HEK293 (cell line): ENCODE data around the gene SART3.
A peak's percentile ranks its signal among the peaks of the same experiment; 100 is the strongest.

ENCODE experiments used
- BCL11B ChIP-seq: fragments of 450-650 bp; formaldehyde crosslinking; IDR thresholded peaks from 2 replicates; pipeline ENCODE4 v1.5.1; 2016; ENCODE audit warnings: low read depth, missing biosample characterization, missing genetic modification characterization
- EGR2 ChIP-seq: fragments of 450-650 bp; formaldehyde crosslinking; IDR thresholded peaks from 2 replicates; pipeline ENCODE4 v1.5.1; 2016; ENCODE audit warnings: low read depth, missing biosample characterization, missing genetic modification characterization
- GFI1B ChIP-seq: fragments of 450-650 bp; formaldehyde crosslinking; IDR thresholded peaks from 2 replicates; pipeline ENCODE4 v1.5.1; 2016; ENCODE audit warnings: missing biosample characterization, missing genetic modification characterization
- KLF16 ChIP-seq: fragments of 450-650 bp; formaldehyde crosslinking; IDR thresholded peaks from 2 replicates; pipeline ENCODE4 v1.5.1; 2017; ENCODE audit warnings: missing biosample characterization, missing genetic modification characterization
- MYNN ChIP-seq: fragments of 450-650 bp; formaldehyde crosslinking; IDR thresholded peaks from 2 replicates; pipeline ENCODE4 v1.5.1; 2016; ENCODE audit warnings: missing biosample characterization, missing genetic modification characterization, borderline replicate concordance
- OSR2 ChIP-seq: fragments of 450-650 bp; formaldehyde crosslinking; IDR thresholded peaks from 2 replicates; pipeline ENCODE4 v1.5.1; 2016; ENCODE audit warnings: missing biosample characterization, missing genetic modification characterization
- PRDM1 ChIP-seq: fragments of 450-650 bp; formaldehyde crosslinking; IDR thresholded peaks from 2 replicates; pipeline ENCODE4; 2016; ENCODE audit warnings: missing biosample characterization, missing genetic modification characterization
- TRIM28 ChIP-seq: IDR thresholded peaks from 2 replicates; pipeline ENCODE4 v1.6.1; 2011; ENCODE audit warnings: low read length, control low read depth, borderline replicate concordance
- ZBTB1 ChIP-seq: fragments of 450-650 bp; formaldehyde crosslinking; IDR thresholded peaks from 2 replicates; pipeline ENCODE4 v1.5.1; 2016; ENCODE audit warnings: missing biosample characterization, missing genetic modification characterization
- ZBTB21 ChIP-seq: fragments of 450-650 bp; formaldehyde crosslinking; IDR thresholded peaks from 2 replicates; pipeline ENCODE4 v1.5.1; 2017; ENCODE audit warnings: missing biosample characterization, missing genetic modification characterization
- ZNF174 ChIP-seq: fragments of 450-650 bp; formaldehyde crosslinking; IDR thresholded peaks from 2 replicates; pipeline ENCODE4 v1.5.0; 2017; ENCODE audit warnings: missing biosample characterization, mild to moderate bottlenecking, missing genetic modification characterization
- ZNF175 ChIP-seq: fragments of 450-650 bp; formaldehyde crosslinking; IDR thresholded peaks from 2 replicates; pipeline ENCODE4 v1.5.1; 2016; ENCODE audit warnings: missing biosample characterization, missing genetic modification characterization
- ZNF184 ChIP-seq: fragments of 450-650 bp; IDR thresholded peaks from 2 replicates; pipeline ENCODE4 v1.5.1; 2018; ENCODE audit warnings: missing biosample characterization, mild to moderate bottlenecking, missing genetic modification characterization
- ZNF2 ChIP-seq: fragments of 450-650 bp; formaldehyde crosslinking; IDR thresholded peaks from 2 replicates; pipeline ENCODE4 v1.5.1; 2016; ENCODE audit warnings: missing biosample characterization, missing genetic modification characterization
- ZNF221 ChIP-seq: fragments of 450-650 bp; formaldehyde crosslinking; IDR thresholded peaks from 2 replicates; pipeline ENCODE4 v1.5.1; 2017; ENCODE audit warnings: missing biosample characterization, missing genetic modification characterization, borderline replicate concordance
- ZNF302 ChIP-seq: fragments of 450-650 bp; formaldehyde crosslinking; IDR thresholded peaks from 2 replicates; pipeline ENCODE4 v1.5.1; 2016; ENCODE audit warnings: missing biosample characterization, missing genetic modification characterization, low read depth
- ZNF311 ChIP-seq: fragments of 450-650 bp; formaldehyde crosslinking; IDR thresholded peaks from 2 replicates; pipeline ENCODE4 v1.5.1; 2017; ENCODE audit warnings: missing biosample characterization, missing genetic modification characterization, borderline replicate concordance
- ZNF341 ChIP-seq: fragments of 450-650 bp; formaldehyde crosslinking; IDR thresholded peaks from 2 replicates; pipeline ENCODE4; 2016; ENCODE audit warnings: low read depth, missing biosample characterization, missing genetic modification characterization
- ZNF404 ChIP-seq: fragments of 450-650 bp; formaldehyde crosslinking; IDR thresholded peaks from 2 replicates; pipeline ENCODE4 v1.5.1; 2017; ENCODE audit warnings: missing biosample characterization, missing genetic modification characterization
- ZNF416 ChIP-seq: fragments of 450-650 bp; formaldehyde crosslinking; IDR thresholded peaks from 2 replicates; pipeline ENCODE4 v1.5.1; 2016; ENCODE audit warnings: missing biosample characterization, missing genetic modification characterization
- ZNF548 ChIP-seq: fragments of 450-650 bp; formaldehyde crosslinking; IDR thresholded peaks from 2 replicates; pipeline ENCODE4 v1.5.1; 2016; ENCODE audit warnings: missing biosample characterization, missing genetic modification characterization
- ZNF560 ChIP-seq: fragments of 450-650 bp; formaldehyde crosslinking; IDR thresholded peaks from 2 replicates; pipeline ENCODE4 v1.5.1; 2017; ENCODE audit warnings: missing biosample characterization, missing genetic modification characterization, borderline replicate concordance
- ZNF571 ChIP-seq: fragments of 450-650 bp; formaldehyde crosslinking; IDR thresholded peaks from 2 replicates; pipeline ENCODE4 v1.5.0; 2017; ENCODE audit warnings: missing biosample characterization, missing genetic modification characterization
- ZNF585B ChIP-seq: fragments of 450-650 bp; formaldehyde crosslinking; IDR thresholded peaks from 2 replicates; pipeline ENCODE4 v1.5.1; 2016; ENCODE audit warnings: missing biosample characterization, missing genetic modification characterization
- ZNF600 ChIP-seq: fragments of 450-650 bp; formaldehyde crosslinking; IDR thresholded peaks from 2 replicates; pipeline ENCODE4 v1.5.1; 2016; ENCODE audit warnings: missing biosample characterization, missing genetic modification characterization
- ZNF624 ChIP-seq: fragments of 450-650 bp; formaldehyde crosslinking; IDR thresholded peaks from 2 replicates; pipeline ENCODE4 v1.5.1; 2017; ENCODE audit warnings: missing biosample characterization, missing genetic modification characterization
- ZNF629 ChIP-seq: fragments of 450-650 bp; formaldehyde crosslinking; IDR thresholded peaks from 2 replicates; pipeline ENCODE4 v1.5.1; 2017; ENCODE audit warnings: missing biosample characterization, missing genetic modification characterization
- ZNF701 ChIP-seq: fragments of 450-650 bp; formaldehyde crosslinking; IDR thresholded peaks from 2 replicates; pipeline ENCODE4 v1.5.1; 2016; ENCODE audit warnings: missing biosample characterization, missing genetic modification characterization
- ZNF747 ChIP-seq: fragments of 450-650 bp; formaldehyde crosslinking; IDR thresholded peaks from 2 replicates; pipeline ENCODE4 v1.5.1; 2016; ENCODE audit warnings: missing biosample characterization, missing genetic modification characterization
- ZNF768 ChIP-seq: fragments of 450-650 bp; formaldehyde crosslinking; IDR thresholded peaks from 2 replicates; pipeline ENCODE4 v1.5.1; 2018; ENCODE audit warnings: missing biosample characterization, mild to moderate bottlenecking, missing genetic modification characterization
- ZNF777 ChIP-seq: fragments of 450-650 bp; formaldehyde crosslinking; IDR thresholded peaks from 2 replicates; pipeline ENCODE4 v1.5.1; 2017; ENCODE audit warnings: missing biosample characterization, missing genetic modification characterization, borderline replicate concordance
- ZNF830 ChIP-seq: fragments of 450-650 bp; IDR thresholded peaks from 2 replicates; pipeline ENCODE4 v1.5.0; 2018; ENCODE audit warnings: missing biosample characterization, missing genetic modification characterization, low read depth, mild to moderate bottlenecking, moderate library complexity
- TF ChIP-seq, protein P1 (sequence below): fragments of 450-650 bp; formaldehyde crosslinking; IDR thresholded peaks from 2 replicates; pipeline ENCODE4 v1.5.0; 2017; ENCODE audit warnings: missing biosample characterization, missing genetic modification characterization, borderline replicate concordance
- TF ChIP-seq, protein P2 (sequence below): IDR thresholded peaks from 2 replicates; pipeline ENCODE4 v1.6.1; 2011; ENCODE audit warnings: mild to moderate bottlenecking, low read depth, low read length, borderline replicate concordance
- TF ChIP-seq, protein P3 (sequence below): sonication (generic); formaldehyde crosslinking; IDR thresholded peaks from 2 replicates; pipeline ENCODE4 v1.8.1; 2022; ENCODE audit warnings: mild to moderate bottlenecking, moderate library complexity, missing genetic modification reagents
- TF ChIP-seq, protein P4 (sequence below): fragments of 450-650 bp; formaldehyde crosslinking; IDR thresholded peaks from 2 replicates; pipeline ENCODE4 v1.5.1; 2016; ENCODE audit warnings: missing biosample characterization, missing genetic modification characterization

SART3 gene

DNA sequence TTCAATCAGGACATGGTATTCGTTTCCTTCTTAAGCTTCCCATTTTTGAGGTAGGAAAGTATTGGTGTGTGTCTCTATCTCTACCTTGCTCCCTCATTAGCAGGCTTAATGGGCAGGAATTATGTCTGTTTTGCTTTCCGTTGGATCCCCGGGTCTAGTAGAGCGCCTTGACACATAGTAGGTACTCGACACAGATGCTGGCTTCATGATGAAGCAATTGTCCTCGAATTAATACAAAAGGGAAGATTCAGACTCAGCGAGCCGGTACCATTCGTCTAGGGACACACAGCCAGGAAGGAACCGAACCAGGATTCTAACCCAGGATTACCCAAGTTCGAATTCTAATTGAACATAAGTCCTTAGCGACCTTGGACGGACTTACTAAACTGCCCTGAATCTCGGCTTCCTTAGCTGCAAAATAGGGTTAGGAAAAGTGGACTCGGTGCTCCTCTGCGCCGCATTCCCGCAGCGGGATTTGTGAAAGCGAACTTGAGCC, 927 bp upstream of the SART3 start (continued):
- TF ChIP-seq, protein P1, sequence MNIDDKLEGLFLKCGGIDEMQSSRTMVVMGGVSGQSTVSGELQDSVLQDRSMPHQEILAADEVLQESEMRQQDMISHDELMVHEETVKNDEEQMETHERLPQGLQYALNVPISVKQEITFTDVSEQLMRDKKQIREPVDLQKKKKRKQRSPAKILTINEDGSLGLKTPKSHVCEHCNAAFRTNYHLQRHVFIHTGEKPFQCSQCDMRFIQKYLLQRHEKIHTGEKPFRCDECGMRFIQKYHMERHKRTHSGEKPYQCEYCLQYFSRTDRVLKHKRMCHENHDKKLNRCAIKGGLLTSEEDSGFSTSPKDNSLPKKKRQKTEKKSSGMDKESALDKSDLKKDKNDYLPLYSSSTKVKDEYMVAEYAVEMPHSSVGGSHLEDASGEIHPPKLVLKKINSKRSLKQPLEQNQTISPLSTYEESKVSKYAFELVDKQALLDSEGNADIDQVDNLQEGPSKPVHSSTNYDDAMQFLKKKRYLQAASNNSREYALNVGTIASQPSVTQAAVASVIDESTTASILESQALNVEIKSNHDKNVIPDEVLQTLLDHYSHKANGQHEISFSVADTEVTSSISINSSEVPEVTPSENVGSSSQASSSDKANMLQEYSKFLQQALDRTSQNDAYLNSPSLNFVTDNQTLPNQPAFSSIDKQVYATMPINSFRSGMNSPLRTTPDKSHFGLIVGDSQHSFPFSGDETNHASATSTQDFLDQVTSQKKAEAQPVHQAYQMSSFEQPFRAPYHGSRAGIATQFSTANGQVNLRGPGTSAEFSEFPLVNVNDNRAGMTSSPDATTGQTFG (tag by site-specific recombination) = no peak
- TF ChIP-seq ZNF341 (no peak), OSR2 (tag by site-specific recombination) (no peak), ZNF184 (tag by site-specific recombination) (no peak), ZNF777 (tag by site-specific recombination) (no peak), ZNF221 (tag by site-specific recombination) (no peak), ZNF416 (tag by site-specific recombination) (no peak), ZBTB21 (no peak), ZNF629 (tag by site-specific recombination) (no peak), ZNF560 (tag by site-specific recombination) (no peak), MYNN (tag by site-specific recombination) (no peak), ZNF548 (no peak), ZNF585B (tag by site-specific recombination) (no peak), PRDM1 (peak; percentile 27; the same call in 1 of the 2 replicates), ZNF600 (tag by site-specific recombination) (peak; percentile 67; the same call in 1 of the 2 replicates), ZNF747 (no peak), TRIM28 (peak; percentile 26; the same call in 1 of the 2 replicates), ZNF571 (no peak), ZNF830 (tag by site-specific recombination) (no peak), ZNF311 (tag by site-specific recombination) (no peak), ZNF302 (tag by site-specific recombination) (no peak), EGR2 (tag by site-specific recombination) (no peak), ZNF2 (tag by site-specific recombination) (no peak), BCL11B (tag by site-specific recombination) (0 out of 2 replicates have a peak, but pooled peaks have one; percentile 20), ZNF768 (tag by site-specific recombination) (peak; percentile 34; the same call in 1 of the 2 replicates), GFI1B (no peak), KLF16 (tag by site-specific recombination) (no peak), ZNF624 (tag by site-specific recombination) (no peak), ZNF404 (tag by site-specific recombination) (no peak), ZBTB1 (tag by site-specific recombination) (no peak), ZNF701 (tag by site-specific recombination) (no peak), ZNF175 (tag by site-specific recombination) (no peak), ZNF174 (no peak)
- TF ChIP-seq, protein P2, sequence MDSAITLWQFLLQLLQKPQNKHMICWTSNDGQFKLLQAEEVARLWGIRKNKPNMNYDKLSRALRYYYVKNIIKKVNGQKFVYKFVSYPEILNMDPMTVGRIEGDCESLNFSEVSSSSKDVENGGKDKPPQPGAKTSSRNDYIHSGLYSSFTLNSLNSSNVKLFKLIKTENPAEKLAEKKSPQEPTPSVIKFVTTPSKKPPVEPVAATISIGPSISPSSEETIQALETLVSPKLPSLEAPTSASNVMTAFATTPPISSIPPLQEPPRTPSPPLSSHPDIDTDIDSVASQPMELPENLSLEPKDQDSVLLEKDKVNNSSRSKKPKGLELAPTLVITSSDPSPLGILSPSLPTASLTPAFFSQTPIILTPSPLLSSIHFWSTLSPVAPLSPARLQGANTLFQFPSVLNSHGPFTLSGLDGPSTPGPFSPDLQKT = no peak
- TF ChIP-seq, protein P3, sequence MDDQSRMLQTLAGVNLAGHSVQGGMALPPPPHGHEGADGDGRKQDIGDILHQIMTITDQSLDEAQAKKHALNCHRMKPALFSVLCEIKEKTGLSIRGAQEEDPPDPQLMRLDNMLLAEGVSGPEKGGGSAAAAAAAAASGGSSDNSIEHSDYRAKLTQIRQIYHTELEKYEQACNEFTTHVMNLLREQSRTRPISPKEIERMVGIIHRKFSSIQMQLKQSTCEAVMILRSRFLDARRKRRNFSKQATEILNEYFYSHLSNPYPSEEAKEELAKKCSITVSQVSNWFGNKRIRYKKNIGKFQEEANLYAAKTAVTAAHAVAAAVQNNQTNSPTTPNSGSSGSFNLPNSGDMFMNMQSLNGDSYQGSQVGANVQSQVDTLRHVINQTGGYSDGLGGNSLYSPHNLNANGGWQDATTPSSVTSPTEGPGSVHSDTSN (CRISPR knock-in tag) = no peak
- TF ChIP-seq, protein P4, sequence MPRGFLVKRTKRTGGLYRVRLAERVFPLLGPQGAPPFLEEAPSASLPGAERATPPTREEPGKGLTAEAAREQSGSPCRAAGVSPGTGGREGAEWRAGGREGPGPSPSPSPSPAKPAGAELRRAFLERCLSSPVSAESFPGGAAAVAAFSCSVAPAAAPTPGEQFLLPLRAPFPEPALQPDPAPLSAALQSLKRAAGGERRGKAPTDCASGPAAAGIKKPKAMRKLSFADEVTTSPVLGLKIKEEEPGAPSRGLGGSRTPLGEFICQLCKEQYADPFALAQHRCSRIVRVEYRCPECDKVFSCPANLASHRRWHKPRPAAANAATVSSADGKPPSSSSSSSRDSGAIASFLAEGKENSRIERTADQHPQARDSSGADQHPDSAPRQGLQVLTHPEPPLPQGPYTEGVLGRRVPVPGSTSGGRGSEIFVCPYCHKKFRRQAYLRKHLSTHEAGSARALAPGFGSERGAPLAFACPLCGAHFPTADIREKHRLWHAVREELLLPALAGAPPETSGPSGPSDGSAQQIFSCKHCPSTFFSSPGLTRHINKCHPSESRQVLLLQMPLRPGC (tag by site-specific recombination) = peak; percentile 55; the same call in 1 of the 2 replicates
